SK-N-SH (cell line): Measurements from ENCODE around the gene TCF7L2. TPM values are rescaled to one million over a fixed set of nuclear protein-coding genes. Genes with fewer than 3 reads are reported as not detected.

Source experiments
- CTCF ChIA-PET: fragments of 300-600, 350-600 bp; formaldehyde crosslinking; extraction: SDS; loops from one replicate; lab custom pipeline; 2021; lab: Yijun Ruan, JAX
- POLR2A ChIA-PET: fragments of 350-600 bp; sonication (Branson Sonifier 250); formaldehyde crosslinking; extraction: SDS; loops from one replicate; lab custom pipeline; 2020; ENCODE audit warnings: antibody characterized with exemption, inconsistent platforms; lab: Yijun Ruan, JAX
- DNase-seq: peaks from one replicate; pipeline ENCODE4 v3.0.0; 2012
- H2AFZ ChIP-seq: fragments of 200-600 bp; sonication (generic); 2 replicates; pipeline ENCODE4 v1.8.1; 2016; ENCODE audit warnings: antibody characterized with exemption, mild to moderate bottlenecking, low read depth
- H3F3A ChIP-seq: fragments of 200-600 bp; sonication (generic); replicated peaks from 2 replicates; pipeline ENCODE3; 2016; ENCODE audit warnings: antibody characterized with exemption, mild to moderate bottlenecking; ENCODE audit not compliant: insufficient read depth
- H3K27ac ChIP-seq, 2 experiments: fragments of 200-500 bp in 1 of 2; fragments of 200-600 bp in 1 of 2; sonication (Bioruptor generic) in 1 of 2; sonication (generic), shearing (Covaris generic) in 1 of 2; 2 replicates each; pipeline versions ENCODE4 v1.5.1 to v1.6.1; 2014 to 2016; ENCODE audit warnings: low read depth in 2 of 2, inconsistent platforms in 1 of 2, low read length in 1 of 2, mild to moderate bottlenecking in 1 of 2, mixed read lengths in 1 of 2
- H3K27me3 ChIP-seq: fragments of 200-600 bp; sonication (generic), shearing (Covaris generic); 2 replicates; pipeline ENCODE4 v1.6.1; 2016; ENCODE audit warnings: mixed run types; ENCODE audit not compliant: insufficient read depth
- H3K36me3 ChIP-seq, 2 experiments: fragments of 200-500 bp in 1 of 2; fragments of 200-600 bp in 1 of 2; sonication (Bioruptor generic) in 1 of 2; sonication (generic) in 1 of 2; replicated peaks in 1 of 2; 2 replicates each; pipeline versions ENCODE3 to v1.5.1; 2014 to 2016; ENCODE audit warnings: low read length in 1 of 2, mild to moderate bottlenecking in 1 of 2; ENCODE audit not compliant: insufficient read depth in 2 of 2, control insufficient read depth in 1 of 2
- H3K4me1 ChIP-seq, 2 experiments: fragments of 200-500 bp in 1 of 2; fragments of 200-600 bp in 1 of 2; sonication (Bioruptor generic) in 1 of 2; sonication (generic), shearing (Covaris generic) in 1 of 2; 2 replicates each; pipeline versions ENCODE4 v1.5.1 to v1.6.1; 2014 to 2016; ENCODE audit warnings: low read depth in 1 of 2, low read length in 1 of 2, mixed run types in 1 of 2; ENCODE audit not compliant: insufficient read depth in 2 of 2, control insufficient read depth in 1 of 2
- H3K4me2 ChIP-seq: fragments of 200-600 bp; sonication (generic), shearing (Covaris generic); 2 replicates; pipeline ENCODE4 v1.6.1; 2017; ENCODE audit warnings: mixed run types
- H3K4me3 ChIP-seq, 2 experiments: fragments of 200-500 bp in 1 of 2; fragments of 200-600 bp in 1 of 2; sonication (Bioruptor generic) in 1 of 2; sonication (generic), shearing (Covaris generic) in 1 of 2; 2 replicates each; pipeline versions ENCODE4 v1.5.1 to v1.8.1; 2014 to 2016; ENCODE audit warnings: low read depth in 2 of 2, inconsistent platforms in 1 of 2, low read length in 1 of 2, mild to moderate bottlenecking in 1 of 2, mixed read lengths in 1 of 2, moderate library complexity in 1 of 2
- H3K79me2 ChIP-seq: fragments of 200-600 bp; sonication (generic); 2 replicates; pipeline ENCODE4 v1.8.1; 2017; ENCODE audit warnings: mild to moderate bottlenecking; ENCODE audit not compliant: insufficient read depth
- H3K9ac ChIP-seq: fragments of 200-600 bp; sonication (generic); 2 replicates; pipeline ENCODE4 v1.6.1; 2017; ENCODE audit warnings: mixed run types
- H3K9me2 ChIP-seq: fragments of 200-600 bp; sonication (generic); 2 replicates; pipeline ENCODE4 v1.6.1; 2017; ENCODE audit warnings: mixed run types
- H3K9me3 ChIP-seq: fragments of 200-600 bp; sonication (generic); 2 replicates; pipeline ENCODE4 v1.6.1; 2017; ENCODE audit warnings: mixed run types, mild to moderate bottlenecking, moderate library complexity
- H4K20me1 ChIP-seq: fragments of 200-600 bp; sonication (generic); 2 replicates; pipeline ENCODE4 v1.6.1; 2017; ENCODE audit warnings: mild to moderate bottlenecking, mixed run types; ENCODE audit not compliant: insufficient read depth
- GATA2 ChIP-seq: sonication (generic); formaldehyde crosslinking; IDR thresholded peaks from 2 replicates; pipeline ENCODE4 v1.5.0; 2020; ENCODE audit warnings: mild to moderate bottlenecking, missing genetic modification reagents
- JUND ChIP-seq: IDR thresholded peaks from 2 replicates; pipeline ENCODE4 v1.4.0; 2012
- MEF2A ChIP-seq: IDR thresholded peaks from 2 replicates; pipeline ENCODE4 v1.4.0; 2012; ENCODE audit warnings: low read depth, borderline replicate concordance
- NFIC ChIP-seq: IDR thresholded peaks from 2 replicates; pipeline ENCODE4 v1.4.0; 2012; ENCODE audit warnings: borderline replicate concordance
- POLR2AphosphoS5 ChIP-seq: IDR thresholded peaks from 2 replicates; pipeline ENCODE4 v1.6.1; 2012; ENCODE audit warnings: low read depth, low read length
- RAD21 ChIP-seq: IDR thresholded peaks from 2 replicates; pipeline ENCODE4 v1.6.1; 2012; ENCODE audit warnings: mild to moderate bottlenecking, low read length
- RCOR1 ChIP-seq: fragments of 150-350 bp; IDR thresholded peaks from 2 replicates; pipeline ENCODE4 v1.6.1; 2017; ENCODE audit warnings: antibody characterized with exemption, low read length
- REST ChIP-seq: IDR thresholded peaks from 2 replicates; pipeline ENCODE4 v1.6.1; 2012; ENCODE audit warnings: mild to moderate bottlenecking, low read depth, low read length, moderate library complexity
- SMC3 ChIP-seq: IDR thresholded peaks from 2 replicates; pipeline ENCODE4 v1.6.1; 2012; ENCODE audit warnings: low read depth, low read length, improper control_type of control experiment
- USF1 ChIP-seq: IDR thresholded peaks from 2 replicates; pipeline ENCODE4 v1.4.0; 2012; ENCODE audit warnings: low read depth, borderline replicate concordance
- WGBS: methylation state at CpG from one replicate; pipeline ENCODE4 v1.1.6; 2017; ENCODE audit warnings: low lambda C conversion rate; 5-methylcytosine and 5-hydroxymethylcytosine counted together
- polyA plus RNA-seq, 3 experiments: library from polyadenylated mRNA; depleted of rRNA; stranded (reverse); fragments of >200 nt; gene quantifications; 2 replicates each; pipeline ENCODE4 v1.2.3, GENCODE V29; 2012

Gene TCF7L2
- polyA plus RNA-seq, 1 of the 3 experiments (the other 2 are of a cell fraction) = 10.2 TPM

GRCh38 chr10:113161066-113161465 is 211.0 kb downstream of the TCF7L2 start:
- H3K79me2 ChIP-seq = no peaks in the 10 kb centered on the region
- DNase-seq = no peak
- no peak overlapping the region for H3K4me3 ChIP-seq
- no peaks in the 10 kb centered on the region for H3K9me2 ChIP-seq
- H3K9ac ChIP-seq = no peak overlapping the region
- no peak overlapping the region for H3K27ac ChIP-seq
- TF ChIP-seq GATA2 (CRISPR knock-in tag) = no peak
- TF ChIP-seq NFIC = no peak
- H3K4me1 ChIP-seq = no peaks in the 10 kb centered on the region
- no peaks in the 10 kb centered on the region for H4K20me1 ChIP-seq
- H3K27me3 ChIP-seq = no peaks in the 10 kb centered on the region
- H3K4me2 ChIP-seq = no peak overlapping the region
- H2AFZ ChIP-seq = no peak overlapping the region
- no peaks in the 10 kb centered on the region for H3K9me3 ChIP-seq
- peaks cover 6% of the 10 kb centered on the region for H3F3A ChIP-seq
- 96% methylated on average over 6 of the region's 6 CpGs for WGBS
- ChIA-PET CTCF (interaction anchor here (0.6 kb wide), 1 partner anchor 189 kb away, joined by 3 read pairs; no protein-coding TSS in a partner anchor), POLR2A (no interaction called here)
- H3K36me3 ChIP-seq = peaks cover 19 to 28% of the 10 kb centered on the region in 2 experiments

DNA sequence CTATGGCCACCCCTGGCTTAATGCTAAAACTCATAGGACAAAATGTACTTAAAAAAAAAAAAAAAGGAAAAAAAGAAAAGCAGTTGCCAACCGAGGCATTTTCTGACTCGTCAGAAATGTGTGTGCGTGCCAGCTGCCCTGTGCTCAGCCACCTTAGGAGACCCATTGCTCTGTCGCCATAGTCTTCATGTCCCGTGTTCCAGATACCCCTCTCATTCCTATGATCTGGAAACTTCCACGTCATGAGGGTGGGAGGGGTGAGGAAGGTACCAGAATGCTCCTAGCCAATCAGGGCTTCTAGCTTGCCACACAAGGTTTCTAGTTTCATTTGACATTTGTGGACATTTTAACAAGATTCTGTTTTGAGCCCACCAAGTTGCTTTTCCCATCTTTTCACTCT is 212.9 kb downstream of the TCF7L2 start:
- Histone ChIP-seq H3K4me2 (no peak overlapping the region), H3F3A (peaks cover 6% of the 10 kb centered on the region), H3K4me3 (no peak overlapping the region), H3K79me2 (no peaks in the 10 kb centered on the region), H3K36me3 (peaks cover 26 to 31% of the 10 kb centered on the region in 2 experiments), H3K9me3 (no peaks in the 10 kb centered on the region), H4K20me1 (no peaks in the 10 kb centered on the region), H3K27ac (no peak overlapping the region), H3K27me3 (no peaks in the 10 kb centered on the region), H3K9ac (no peak overlapping the region), H3K9me2 (no peaks in the 10 kb centered on the region), H3K4me1 (peaks cover 0 to 5% of the 10 kb centered on the region in 2 experiments; a peak in 2 of 4 replicates), H2AFZ (no peak overlapping the region)
- WGBS = 92% methylated on average over 6 of the region's 6 CpGs
- ChIA-PET CTCF (no interaction called here), POLR2A (no interaction called here)
- DNase-seq = no peak
- TF ChIP-seq USF1 (no peak), POLR2AphosphoS5 (no peak), RAD21 (no peak), JUND (no peak), MEF2A (no peak), SMC3 (no peak), REST (no peak), RCOR1 (no peak)
